Stomach smooth muscle (tissue), 2 donors: ENCODE measurements around the gene IGFBPL1.

Source experiments
- H3K27ac ChIP-seq: one replicate; pipeline ENCODE4 v1.7.0; 2013; ENCODE audit warnings: mild to moderate bottlenecking, low read length, inconsistent platforms
- H3K27me3 ChIP-seq, 2 donors: one replicate each; pipeline ENCODE4 v1.7.0; 2013; ENCODE audit warnings: low read length in 2 of 2; ENCODE audit not compliant: insufficient read depth in 2 of 2, control insufficient read depth in 1 of 2
- H3K36me3 ChIP-seq, 2 donors: one replicate each; pipeline ENCODE4 v1.7.0; 2013; ENCODE audit warnings: low read length in 2 of 2; ENCODE audit not compliant: control insufficient read depth in 2 of 2, insufficient read depth in 2 of 2
- H3K4me1 ChIP-seq: one replicate; pipeline ENCODE4 v1.7.0; 2013; ENCODE audit warnings: low read length; ENCODE audit not compliant: control insufficient read depth, insufficient read depth
- H3K4me3 ChIP-seq, 2 donors: one replicate each; pipeline ENCODE4 v1.7.0; 2013; ENCODE audit warnings: low read length in 2 of 2
- H3K9ac ChIP-seq, 2 donors: one replicate each; pipeline ENCODE4 v1.7.0; 2013; ENCODE audit warnings: low read length in 2 of 2, mild to moderate bottlenecking in 1 of 2
- H3K9me3 ChIP-seq, 2 donors: one replicate each; pipeline ENCODE4 v1.7.0; 2013; ENCODE audit warnings: low read length in 2 of 2; ENCODE audit not compliant: control insufficient read depth in 2 of 2
- donor health status: healthy.
- donor health status: Pancreatic carcinoma.

IGFBPL1 gene

GRCh38 chr9:38431116-38431515 is 6.9 kb upstream of the IGFBPL1 start:
- Histone ChIP-seq H3K36me3 (no peaks in the 10 kb centered on the region), H3K27me3 (peaks cover 0 to 2% of the 10 kb centered on the region in 2 donors), H3K9me3 (no peaks in the 10 kb centered on the region), H3K9ac (no peak overlapping the region), H3K4me3 (no peak overlapping the region), H3K27ac (no peak overlapping the region), H3K4me1 (no peaks in the 10 kb centered on the region)

GRCh38 chr9:38428062-38428461 is 3.8 kb upstream of the IGFBPL1 start:
- H3K27me3 ChIP-seq = peaks cover 4 to 8% of the 10 kb centered on the region in 2 donors
- peaks cover 5% of the 10 kb centered on the region for H3K4me1 ChIP-seq
- no peak overlapping the region for H3K9ac ChIP-seq
- no peaks in the 10 kb centered on the region for H3K36me3 ChIP-seq
- no peaks in the 10 kb centered on the region for H3K9me3 ChIP-seq
- H3K4me3 ChIP-seq = no peak overlapping the region
- no peak overlapping the region for H3K27ac ChIP-seq

DNA sequence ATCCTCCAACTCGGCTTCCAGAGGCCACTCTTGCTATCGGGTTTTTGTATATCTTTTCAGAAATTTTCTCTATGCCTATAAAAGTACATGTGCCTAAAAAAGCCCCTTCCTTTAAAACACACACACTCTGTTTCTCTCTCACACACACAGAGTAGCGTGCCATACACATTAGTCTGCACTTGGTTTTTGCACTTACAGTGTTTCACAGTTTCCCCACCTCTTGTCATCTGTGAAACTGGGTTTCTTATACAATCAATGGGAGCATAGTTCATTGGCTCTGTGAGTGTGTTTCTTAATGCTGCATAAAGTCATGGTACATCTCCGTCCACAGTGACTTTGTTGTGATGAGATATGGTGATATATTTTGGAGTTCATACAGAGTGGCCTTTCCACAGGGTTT is 664 bp upstream of the IGFBPL1 start:
- no peak overlapping the region for H3K4me3 ChIP-seq
- no peaks in the 10 kb centered on the region for H3K36me3 ChIP-seq
- H3K27ac ChIP-seq = no peak overlapping the region
- H3K4me1 ChIP-seq = peaks cover 5% of the 10 kb centered on the region
- H3K9me3 ChIP-seq = no peaks in the 10 kb centered on the region
- no peak overlapping the region for H3K9ac ChIP-seq
- peaks cover 13 to 19% of the 10 kb centered on the region in 2 donors for H3K27me3 ChIP-seq

- Histone ChIP-seq H3K27me3 (peaks cover 13 to 17% of the 10 kb centered on the region in 2 donors), H3K27ac (no peak overlapping the region), H3K4me3 (peak overlapping the region; percentile 43 to 65), H3K4me1 (peaks cover 5% of the 10 kb centered on the region), H3K9me3 (no peaks in the 10 kb centered on the region), H3K36me3 (no peaks in the 10 kb centered on the region), H3K9ac (no peak overlapping the region)
Measured at GRCh38 chr9:38423273-38423972, 831 bp downstream of the IGFBPL1 start.

- peaks cover 5% of the 10 kb centered on the region for H3K4me1 ChIP-seq
- H3K4me3 ChIP-seq = no peak overlapping the region
- no peaks in the 10 kb centered on the region for H3K36me3 ChIP-seq
- H3K9me3 ChIP-seq = no peaks in the 10 kb centered on the region
- H3K27ac ChIP-seq = no peak overlapping the region
- no peak overlapping the region for H3K9ac ChIP-seq
- peaks cover 13 to 17% of the 10 kb centered on the region in 2 donors for H3K27me3 ChIP-seq
Measured at GRCh38 chr9:38422555-38423260, 1.5 kb downstream of the IGFBPL1 start.

GRCh38 chr9:38421498-38422211 is 2.6 kb downstream of the IGFBPL1 start:
- no peak overlapping the region for H3K27ac ChIP-seq
- H3K4me3 ChIP-seq = no peak overlapping the region
- H3K9me3 ChIP-seq = no peaks in the 10 kb centered on the region
- H3K9ac ChIP-seq = no peak overlapping the region
- H3K4me1 ChIP-seq = peaks cover 5% of the 10 kb centered on the region
- no peaks in the 10 kb centered on the region for H3K36me3 ChIP-seq
- peaks cover 13 to 17% of the 10 kb centered on the region in 2 donors for H3K27me3 ChIP-seq

DNA sequence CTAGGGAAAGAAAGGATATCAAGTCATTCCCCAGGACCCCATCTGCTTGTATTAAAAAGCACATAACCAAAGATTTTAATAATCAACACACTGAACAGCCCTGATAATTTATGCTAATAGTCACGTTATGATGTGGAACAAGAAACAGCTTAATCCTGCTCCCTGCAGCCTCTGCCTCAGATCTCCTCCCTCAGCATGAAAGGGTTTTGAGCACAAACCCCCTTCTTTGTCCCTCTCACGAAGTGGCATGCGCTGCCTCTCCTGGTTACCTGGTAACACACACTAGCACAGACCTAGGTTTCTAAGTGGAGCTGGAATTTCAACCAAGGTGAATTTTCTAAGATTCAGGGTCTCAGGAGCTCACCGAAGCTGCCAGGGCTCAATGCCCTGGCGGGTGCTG is 5.1 kb downstream of the IGFBPL1 start:
- H3K4me1 ChIP-seq = peaks cover 5% of the 10 kb centered on the region
- H3K9ac ChIP-seq = no peak overlapping the region

DNA sequence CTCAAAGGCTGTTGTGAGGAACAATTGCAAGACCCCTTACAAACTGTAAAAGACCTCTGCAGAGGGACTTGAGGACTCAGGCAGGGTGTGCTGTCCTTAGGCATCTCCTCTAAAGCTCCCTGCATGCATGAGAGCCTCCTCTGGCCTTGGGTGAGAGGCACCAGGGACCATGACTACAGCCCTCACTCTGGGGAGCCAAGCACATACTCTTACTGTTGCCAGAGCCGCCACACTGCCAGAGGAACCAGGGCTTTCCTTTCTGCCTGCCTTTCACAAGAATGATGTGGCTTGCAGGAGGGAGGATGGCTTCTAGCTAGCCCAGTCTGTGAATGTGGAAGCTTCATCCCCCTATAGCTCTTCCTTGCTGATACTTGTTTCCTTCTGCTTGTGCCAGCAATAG is 5.9 kb downstream of the IGFBPL1 start:
- Histone ChIP-seq H3K27me3 (peaks cover 10 to 24% of the 10 kb centered on the region in 2 donors), H3K9me3 (no peaks in the 10 kb centered on the region), H3K27ac (no peak overlapping the region), H3K9ac (no peak overlapping the region), H3K4me1 (no peaks in the 10 kb centered on the region), H3K4me3 (no peak overlapping the region), H3K36me3 (no peaks in the 10 kb centered on the region)

More for the DNA sequence above, 5.1 kb downstream of the IGFBPL1 start:
- Histone ChIP-seq H3K27ac (no peak overlapping the region), H3K36me3 (no peaks in the 10 kb centered on the region), H3K4me3 (no peak overlapping the region), H3K9me3 (no peaks in the 10 kb centered on the region), H3K27me3 (peaks cover 13 to 25% of the 10 kb centered on the region in 2 donors)

- Histone ChIP-seq H3K36me3 (no peaks in the 10 kb centered on the region), H3K4me1 (no peaks in the 10 kb centered on the region), H3K4me3 (no peak overlapping the region), H3K9me3 (no peaks in the 10 kb centered on the region), H3K27me3 (peaks cover 7 to 23% of the 10 kb centered on the region in 2 donors), H3K9ac (no peak overlapping the region), H3K27ac (no peak overlapping the region)
Measured at GRCh38 chr9:38417003-38417945, 7.0 kb downstream of the IGFBPL1 start.

DNA sequence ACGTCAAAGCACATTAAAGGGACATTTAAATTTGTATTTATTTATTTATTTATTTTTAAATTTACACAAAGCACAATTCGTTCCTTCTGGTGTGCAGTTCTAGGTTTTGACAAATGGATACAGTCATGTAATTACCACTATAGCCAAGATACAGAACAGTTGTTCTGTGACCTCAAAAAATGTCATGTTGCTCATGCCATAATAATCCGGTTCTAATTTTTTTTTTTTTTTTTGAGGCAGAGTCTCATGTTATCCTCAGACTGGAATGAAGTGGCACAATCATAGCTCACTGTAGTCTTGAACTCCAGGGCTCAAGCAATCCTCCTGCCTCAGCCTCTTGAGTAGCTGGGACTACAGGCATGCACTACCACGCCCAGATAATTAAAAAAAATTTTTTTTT is 7.8 kb downstream of the IGFBPL1 start:
- Histone ChIP-seq H3K27me3 (peaks cover 7 to 20% of the 10 kb centered on the region in 2 donors), H3K27ac (no peak overlapping the region), H3K9ac (no peak overlapping the region), H3K4me1 (no peaks in the 10 kb centered on the region), H3K36me3 (no peaks in the 10 kb centered on the region), H3K4me3 (no peak overlapping the region), H3K9me3 (no peaks in the 10 kb centered on the region)
